Cardiac muscle cell (in vitro differentiated cells and primary cell): ENCODE data around the gene TXLNG. TPM values are rescaled to one million over a fixed set of nuclear protein-coding genes. Genes with fewer than 3 reads are reported as not detected.
A peak's percentile ranks its signal among the peaks of the same experiment; 100 is the strongest.

Source experiments
- DNase-seq, 2 donors: peaks; one replicate each; pipeline versions ENCODE4 v3.0.0 to v3.0.0-alpha.2; 2010 to 2017; ENCODE audit warnings: low read depth in 1 of 2, low spot score in 1 of 2
- H3K27ac ChIP-seq: fragments of 200-600 bp; sonication (generic); 2 replicates; pipeline ENCODE4 v1.5.1; 2016
- H3K27me3 ChIP-seq: fragments of 200-600 bp; sonication (generic); 2 replicates; pipeline ENCODE4 v1.6.0; 2016; ENCODE audit warnings: control low read depth
- H3K36me3 ChIP-seq: fragments of 200-600 bp; sonication (generic); 2 replicates; pipeline ENCODE4 v1.5.1; 2016; ENCODE audit warnings: control low read depth
- H3K4me1 ChIP-seq: fragments of 200-600 bp; sonication (generic); 2 replicates; pipeline ENCODE4 v1.8.1; 2017; ENCODE audit warnings: low read depth, mild to moderate bottlenecking, mixed run types
- H3K4me3 ChIP-seq: fragments of 200-600 bp; sonication (generic); 2 replicates; pipeline ENCODE4 v1.5.1; 2016; ENCODE audit warnings: mild to moderate bottlenecking
- H3K9me3 ChIP-seq: fragments of 200-600 bp; sonication (generic); 2 replicates; pipeline ENCODE4 v1.5.1; 2017; ENCODE audit warnings: low read depth, mild to moderate bottlenecking, control low read depth
- CTCF ChIP-seq: IDR thresholded peaks from 2 replicates; pipeline ENCODE4 v1.5.1; 2012; ENCODE audit warnings: low read depth, mild to moderate bottlenecking, low read length
- polyA plus RNA-seq: library from polyadenylated mRNA; unstranded; fragments of >200 nt; fragmentation: Nextera tagmentation; extraction: Ambion mirVana; gene quantifications from 2 replicates; pipeline ENCODE4 v1.2.1, GENCODE V29; 2016
- total RNA-seq: library from RNA; depleted of rRNA; stranded (reverse); fragments of >200 nt; gene quantifications from 2 replicates; pipeline ENCODE4 v1.2.3, GENCODE V29; 2016

The TXLNG gene
- total and polyA plus RNA-seq, 2 experiments from 2014 or later, result 12.4 to 16.8 TPM

GRCh38 chrX:16797841-16798240 lies 11.6 kb downstream of the TXLNG start:
- no peaks in the 10 kb centered on the region for H3K27me3 ChIP-seq
- TF ChIP-seq CTCF, result no peak
- H3K4me1 ChIP-seq, result no peaks in the 10 kb centered on the region
- no peak for DNase-seq
- no peaks in the 10 kb centered on the region for H3K9me3 ChIP-seq
- H3K36me3 ChIP-seq, result peaks cover 5% of the 10 kb centered on the region
- H3K27ac ChIP-seq, result no peak overlapping the region
- no peak overlapping the region for H3K4me3 ChIP-seq

- H3K27ac ChIP-seq, result no peak overlapping the region
- no peaks in the 10 kb centered on the region for H3K27me3 ChIP-seq
- no peaks in the 10 kb centered on the region for H3K9me3 ChIP-seq
- H3K4me1 ChIP-seq, result no peaks in the 10 kb centered on the region
- no peak for DNase-seq
- H3K4me3 ChIP-seq, result no peak overlapping the region
- no peak for TF ChIP-seq CTCF
- no peaks in the 10 kb centered on the region for H3K36me3 ChIP-seq
These were observed 18.7 kb downstream of the TXLNG start for GRCh38 chrX:16804923-16805464.

- peak overlapping the region; percentile 33 for H3K27ac ChIP-seq
- no peak overlapping the region for H3K4me3 ChIP-seq
- peak; percentile 51 for TF ChIP-seq CTCF
- no peaks in the 10 kb centered on the region for H3K9me3 ChIP-seq
- H3K27me3 ChIP-seq, result no peaks in the 10 kb centered on the region
- no peaks in the 10 kb centered on the region for H3K4me1 ChIP-seq
- no peaks in the 10 kb centered on the region for H3K36me3 ChIP-seq
- peak; percentile 23 to 51 for DNase-seq
These were observed 21.3 kb downstream of the TXLNG start for GRCh38 chrX:16807548-16807947.

- H3K27ac ChIP-seq, result peak overlapping the region; percentile 33
- DNase-seq, result peak in 1 of 2 donors; percentile 70
- H3K9me3 ChIP-seq, result no peaks in the 10 kb centered on the region
- H3K36me3 ChIP-seq, result no peaks in the 10 kb centered on the region
- H3K27me3 ChIP-seq, result no peaks in the 10 kb centered on the region
- H3K4me1 ChIP-seq, result no peaks in the 10 kb centered on the region
- H3K4me3 ChIP-seq, result no peak overlapping the region
- TF ChIP-seq CTCF, result no peak
These were observed 21.8 kb downstream of the TXLNG start for GRCh38 chrX:16807976-16808542.

- Histone ChIP-seq H3K4me1 (no peaks in the 10 kb centered on the region), H3K9me3 (no peaks in the 10 kb centered on the region), H3K27me3 (no peaks in the 10 kb centered on the region), H3K36me3 (peaks cover 2% of the 10 kb centered on the region), H3K27ac (no peak overlapping the region), H3K4me3 (no peak overlapping the region)
- TF ChIP-seq CTCF, result no peak
- no peak for DNase-seq
These were observed 28.3 kb downstream of the TXLNG start for GRCh38 chrX:16814597-16814996.
